Testis (tissue), 3 donors: ENCODE measurements around the gene TBC1D5. TPM values are rescaled to one million over a fixed set of nuclear protein-coding genes. Genes with fewer than 3 reads are reported as not detected.

Experiments used
- DNase-seq: peaks from one replicate; pipeline ENCODE4 v3.0.0-alpha.2; 2019
- H3K27ac ChIP-seq, 2 donors: fragments of 200-600 bp; sonication (generic); one replicate each; pipeline ENCODE4 v1.5.1; 2019
- H3K27me3 ChIP-seq: fragments of 200-600 bp; sonication (generic); one replicate; pipeline ENCODE4 v1.5.1; 2019
- H3K36me3 ChIP-seq: fragments of 200-600 bp; sonication (generic); one replicate; pipeline ENCODE4 v1.5.1; 2017; ENCODE audit warnings: low read depth; ENCODE audit errors: missing control alignments
- H3K4me1 ChIP-seq: fragments of 200-600 bp; sonication (generic); one replicate; pipeline ENCODE4 v1.5.1; 2019
- H3K4me3 ChIP-seq, 2 donors: fragments of 200-600 bp; sonication (generic); one replicate each; pipeline ENCODE4 v1.5.1; 2017 to 2019
- H3K9me3 ChIP-seq: fragments of 200-600 bp; sonication (generic); one replicate; pipeline ENCODE4 v1.5.1; 2017
- CTCF ChIP-seq, 3 experiments: fragments of 450-650 bp in 2 of 3; fragments of 200-600 bp in 1 of 3; sonication (generic) in 1 of 3; IDR thresholded peaks; one replicate each; pipeline ENCODE4 v1.5.1; 2016 to 2019; ENCODE audit warnings: antibody characterized with exemption in 3 of 3, mild to moderate bottlenecking in 2 of 3, moderate library complexity in 1 of 3
- POLR2A ChIP-seq: fragments of 450-650 bp; IDR thresholded peaks from one replicate; pipeline ENCODE4 v1.6.1; 2017; ENCODE audit warnings: antibody characterized with exemption, mild to moderate bottlenecking, moderate library complexity
- WGBS, 2 donors: methylation state at CpG; one replicate each; pipeline ENCODE4 v1.1.5; 2018; 5-methylcytosine and 5-hydroxymethylcytosine counted together
- intact Hi-C: fragments of 100-400 bp; cut with DNase I; formaldehyde crosslinking; loops from one replicate; pipeline ENCODE4 v1.15.1; 2023; ENCODE audit warnings: low total_unique reads
- polyA plus RNA-seq: library from polyadenylated mRNA; stranded (reverse); fragments of 350-450 nt; fragmentation: Illumina TruSeq; extraction: RNeasy Lipid Tissue Mini Kit (QIAGEN cat#74804); gene quantifications from one replicate; pipeline ENCODE4 v1.2.3, GENCODE V29; 2014; ENCODE audit warnings: low read depth, low replicate concordance; ENCODE audit not compliant: insufficient read depth
- total RNA-seq, 2 donors: library from RNA; depleted of rRNA; stranded (reverse); fragments of >200 nt; gene quantifications; one replicate each; pipeline ENCODE4 v1.2.3, GENCODE V29; 2016

Gene TBC1D5
- total and polyA plus RNA-seq, 3 donors from 2014 or later, result 47.8 to 98.1 (median 95.4) TPM

GRCh38 chr3:17602126-17602525 is 140.3 kb downstream of the TBC1D5 start:
- intact Hi-C loops, result no loop called here
- 93 to 98% methylated on average over 6 of the region's 6 CpGs for WGBS, 2 donors

GRCh38 chr3:17592956-17593355 is 149.5 kb downstream of the TBC1D5 start:
- no peaks in the 10 kb centered on the region for H3K36me3 ChIP-seq
- H3K9me3 ChIP-seq, result no peaks in the 10 kb centered on the region

More at GRCh38 chr3:17602126-17602525, 140.3 kb downstream of the TBC1D5 start:
- no peak overlapping the region for H3K4me3 ChIP-seq
- no peaks in the 10 kb centered on the region for H3K36me3 ChIP-seq
- H3K27me3 ChIP-seq, result no peaks in the 10 kb centered on the region
- TF ChIP-seq CTCF (IDR thresholded peaks at IDR 0.05) (no peak), POLR2A (no peak)
- H3K4me1 ChIP-seq, result no peaks in the 10 kb centered on the region
- DNase-seq, result no peak
- H3K27ac ChIP-seq, result no peak overlapping the region
- H3K9me3 ChIP-seq, result no peaks in the 10 kb centered on the region

GRCh38 chr3:17590465-17590864 is 152.0 kb downstream of the TBC1D5 start:
- H3K36me3 ChIP-seq, result no peaks in the 10 kb centered on the region

More at GRCh38 chr3:17592956-17593355, 149.5 kb downstream of the TBC1D5 start:
- intact Hi-C loops, result no loop called here
- DNase-seq, result no peak
- TF ChIP-seq POLR2A, result no peak
- no peak for TF ChIP-seq CTCF (IDR thresholded peaks at IDR 0.05)
- Histone ChIP-seq H3K4me1 (no peaks in the 10 kb centered on the region), H3K27me3 (no peaks in the 10 kb centered on the region), H3K27ac (no peak overlapping the region), H3K4me3 (no peak overlapping the region)
- WGBS, 2 donors, result 95 to 96% methylated on average over 4 to 5 of the region's 5 CpGs

GRCh38 chr3:17589888-17590287 is 152.5 kb downstream of the TBC1D5 start:
- Histone ChIP-seq H3K4me1 (no peaks in the 10 kb centered on the region), H3K9me3 (no peaks in the 10 kb centered on the region), H3K36me3 (no peaks in the 10 kb centered on the region), H3K4me3 (no peak overlapping the region), H3K27me3 (no peaks in the 10 kb centered on the region), H3K27ac (no peak overlapping the region)
- WGBS, 2 donors, result 89 to 97% methylated on average over 1 of the region's 1 CpG
- TF ChIP-seq CTCF (IDR thresholded peaks at IDR 0.05), result no peak
- TF ChIP-seq POLR2A, result no peak
- intact Hi-C loops, result no loop called here
- DNase-seq, result no peak

More at GRCh38 chr3:17590465-17590864, 152.0 kb downstream of the TBC1D5 start:
- H3K9me3 ChIP-seq, result no peaks in the 10 kb centered on the region
- intact Hi-C loops, result no loop called here
- WGBS, 2 donors, result 93 to 99% methylated on average over 5 of the region's 5 CpGs
- H3K27me3 ChIP-seq, result no peaks in the 10 kb centered on the region
- no peak overlapping the region for H3K27ac ChIP-seq
- H3K4me3 ChIP-seq, result no peak overlapping the region
- no peak for TF ChIP-seq POLR2A
- TF ChIP-seq CTCF (IDR thresholded peaks at IDR 0.05), result no peak
- DNase-seq, result no peak
- no peaks in the 10 kb centered on the region for H3K4me1 ChIP-seq

GRCh38 chr3:17588422-17588821 is 154.0 kb downstream of the TBC1D5 start:
- Histone ChIP-seq H3K4me1 (no peaks in the 10 kb centered on the region), H3K4me3 (no peak overlapping the region), H3K36me3 (no peaks in the 10 kb centered on the region), H3K9me3 (no peaks in the 10 kb centered on the region), H3K27ac (no peak overlapping the region), H3K27me3 (no peaks in the 10 kb centered on the region)
- 83 to 95% methylated on average over 1 of the region's 1 CpG for WGBS, 2 donors
- no peak for DNase-seq
- intact Hi-C loops, result no loop called here
- no peak for TF ChIP-seq POLR2A
